ENCODE results near the gene ELOVL4. TPM values are rescaled to one million over a fixed set of nuclear protein-coding genes. Genes with fewer than 3 reads are reported as not detected.

Gene ELOVL4
- total and polyA plus RNA-seq, 8 donors, result 0.12 to 5.8 (median 1.9) TPM; not detected in 1

GRCh38 chr6:79872303-79872702, 75.0 kb downstream of the ELOVL4 start:
- no peak overlapping the region for H3K27ac ChIP-seq
- no peaks in the 10 kb centered on the region for H3K36me3 ChIP-seq
- H3K4me1 ChIP-seq, result peaks cover 9 to 28% (median 18%) of the 10 kb centered on the region in 4 donors
- H3K4me3 ChIP-seq, result no peak overlapping the region
- H3K9me3 ChIP-seq, result no peaks in the 10 kb centered on the region
- DNase-seq, result no peak
- WGBS, 5 donors, result 37 to 66% (median 56%) methylated on average over 2 of the region's 2 CpGs
- intact Hi-C loops (cut with DNase I; ENCODE audit: low total_unique reads), result no loop called here
- no peaks in the 10 kb centered on the region for H3K27me3 ChIP-seq
- TF ChIP-seq CTCF (IDR thresholded peaks at IDR 0.05), result no peak
- TF ChIP-seq POLR2AphosphoS5 (IDR thresholded peaks at IDR 0.05), result no peak
- no peak for TF ChIP-seq EP300 (IDR thresholded peaks at IDR 0.05)
- TF ChIP-seq POLR2A (IDR thresholded peaks at IDR 0.05), result no peak

GRCh38 chr6:79869600-79870084, 77.7 kb downstream of the ELOVL4 start:
- WGBS, 5 donors, result 0 to 13% (median 1%) methylated on average over 3 to 20 of the region's 20 CpGs
- intact Hi-C loops (cut with DNase I; ENCODE audit: low total_unique reads), result no loop called here
- peak; percentile 87 to 94 for DNase-seq
- TF ChIP-seq POLR2A (IDR thresholded peaks at IDR 0.05) (no peak), POLR2AphosphoS5 (IDR thresholded peaks at IDR 0.05) (peak in 1 of 3 donors; percentile 32), EP300 (IDR thresholded peaks at IDR 0.05) (no peak), CTCF (IDR thresholded peaks at IDR 0.05) (peak in 5 of 7 experiments; percentile 59 to 96 (median 84))
- H3K27ac ChIP-seq, result peak overlapping the region in 1 of 5 donors; percentile 38
- no peaks in the 10 kb centered on the region for H3K36me3 ChIP-seq
- no peaks in the 10 kb centered on the region for H3K27me3 ChIP-seq
- peak overlapping the region in 3 of 4 donors; percentile 16 to 31 (median 29) for H3K4me3 ChIP-seq
- peaks cover 9 to 28% (median 18%) of the 10 kb centered on the region in 4 donors for H3K4me1 ChIP-seq
- H3K9me3 ChIP-seq, result no peaks in the 10 kb centered on the region

- TF ChIP-seq EP300 (IDR thresholded peaks at IDR 0.05) (no peak), POLR2A (IDR thresholded peaks at IDR 0.05) (no peak), CTCF (IDR thresholded peaks at IDR 0.05) (no peak)
- no peak overlapping the region for H3K4me3 ChIP-seq
- H3K27me3 ChIP-seq, result no peaks in the 10 kb centered on the region
- H3K36me3 ChIP-seq, result no peaks in the 10 kb centered on the region
- intact Hi-C loops (cut with DNase I; ENCODE audit: low total_unique reads), result no loop called here
- peaks cover 9 to 28% (median 18%) of the 10 kb centered on the region in 4 donors for H3K4me1 ChIP-seq
- no peaks in the 10 kb centered on the region for H3K9me3 ChIP-seq
- DNase-seq, result no peak
- WGBS, 5 donors, result 32 to 64% (median 49%) methylated on average over 6 of the region's 6 CpGs
- H3K27ac ChIP-seq, result peak overlapping the region in 1 of 5 donors; percentile 38
Measured at GRCh38 chr6:79869184-79869583, 78.2 kb downstream of the ELOVL4 start.

- no peak overlapping the region for H3K4me3 ChIP-seq
- 11 to 29% (median 27%) methylated on average over 12 of the region's 12 CpGs for WGBS, 5 donors
- H3K27ac ChIP-seq, result no peak overlapping the region
Measured at GRCh38 chr6:79868098-79868722, 79.1 kb downstream of the ELOVL4 start.

More at GRCh38 chr6:79868098-79868722, 79.1 kb downstream of the ELOVL4 start:
- no peaks in the 10 kb centered on the region for H3K36me3 ChIP-seq
- no peaks in the 10 kb centered on the region for H3K9me3 ChIP-seq
- intact Hi-C loops (cut with DNase I; ENCODE audit: low total_unique reads), result no loop called here
- peaks cover 9 to 28% (median 18%) of the 10 kb centered on the region in 4 donors for H3K4me1 ChIP-seq
- TF ChIP-seq CTCF (IDR thresholded peaks at IDR 0.05) (peak in 4 of 7 experiments; percentile 28 to 55 (median 33)), POLR2AphosphoS5 (IDR thresholded peaks at IDR 0.05) (no peak)
- H3K27me3 ChIP-seq, result no peaks in the 10 kb centered on the region
- DNase-seq, result peak in 1 of 2 donors; percentile 91

Other genes with a start within 250 kb of the ELOVL4 start
- gene TTK, start 57.1 kb upstream of the ELOVL4 start, total RNA-seq, result 10 to 100 TPM in 1 of 5 donors, 1 to 10 TPM in 2, not detected in 2; 7.7 to 22.8 (median 9.2) TPM
- gene TTK, start 57.1 kb upstream of the ELOVL4 start, polyA plus RNA-seq, result 1 to 10 TPM; 1.5 to 3.5 (median 2.4) TPM
- gene BCKDHB, start 159.1 kb upstream of the ELOVL4 start, total RNA-seq, result 10 to 100 TPM; 16.7 to 44.6 (median 26.3) TPM
- 10 to 100 TPM in 2 of 3 donors, 1 to 10 TPM in 1; 7.8 to 16.5 (median 13.1) TPM for gene BCKDHB, start 159.1 kb upstream of the ELOVL4 start, polyA plus RNA-seq

Data from stomach (tissue), 9 donors.